T-helper 1 cell treated with Interleukin-12 subunit alpha and Interleukin-12 subunit beta and Interleukin-4 antibody, amounts not matched to agents 30 μg/mL and 1 μg/mL, for 36 hours (primary cell): ENCODE data around the gene BNIPL.

Source experiments
- H3K27ac Mint-ChIP-seq: one replicate; pipeline ENCODE4 v1.8.0; 2021; ENCODE audit warnings: mild to moderate bottlenecking, mixed read lengths
- H3K27me3 Mint-ChIP-seq: one replicate; pipeline ENCODE4 v1.8.0; 2021; ENCODE audit warnings: low read depth, mixed read lengths
- H3K36me3 Mint-ChIP-seq: one replicate; pipeline ENCODE4 v1.8.0; 2021; ENCODE audit warnings: low read depth, mixed read lengths
- H3K4me1 Mint-ChIP-seq: one replicate; pipeline ENCODE4 v1.8.0; 2021; ENCODE audit warnings: low read depth, mixed read lengths
- H3K4me3 Mint-ChIP-seq: one replicate; pipeline ENCODE4 v1.8.0; 2021; ENCODE audit warnings: mild to moderate bottlenecking, moderate library complexity, mixed read lengths
- H3K9me3 Mint-ChIP-seq: one replicate; pipeline ENCODE4 v1.8.0; 2021; ENCODE audit warnings: mixed read lengths

The BNIPL gene

DNA sequence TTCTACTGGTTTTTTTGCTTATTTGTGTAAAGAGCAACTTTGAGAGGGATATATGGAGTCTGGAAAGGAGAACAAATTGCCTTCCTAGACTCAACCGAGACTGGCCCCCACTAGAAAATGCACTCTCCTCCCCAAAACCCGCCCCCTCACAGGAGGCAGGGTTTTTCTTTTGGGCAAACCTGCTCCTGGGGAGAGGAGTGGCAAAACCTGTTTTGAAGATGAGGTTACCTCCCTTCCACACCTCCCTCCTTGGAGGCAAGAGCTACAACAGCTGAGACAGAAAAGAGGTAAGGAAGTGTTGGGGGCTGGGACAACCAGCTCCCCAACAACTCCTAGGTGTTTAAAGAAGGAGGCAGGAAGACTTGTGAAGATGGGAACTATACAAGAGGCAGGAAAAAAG lies at the start of gene BNIPL:
Gene BNIPL, plus strand, starts transcription at position 231 of the 400 bp plus-strand sequence. Its CDS starts 140 bp downstream, at position 371.
- Mint-ChIP-seq H3K27ac (no peak within 1 kb of the TSS), H3K9me3 (no peaks in the 10 kb centered on the region), H3K27me3 (no peaks in the 10 kb centered on the region), H3K4me1 (no peaks in the 10 kb centered on the region), H3K4me3 (no peak within 1 kb of the TSS), H3K36me3 (peaks cover 21% of the 10 kb centered on the region)

DNA sequence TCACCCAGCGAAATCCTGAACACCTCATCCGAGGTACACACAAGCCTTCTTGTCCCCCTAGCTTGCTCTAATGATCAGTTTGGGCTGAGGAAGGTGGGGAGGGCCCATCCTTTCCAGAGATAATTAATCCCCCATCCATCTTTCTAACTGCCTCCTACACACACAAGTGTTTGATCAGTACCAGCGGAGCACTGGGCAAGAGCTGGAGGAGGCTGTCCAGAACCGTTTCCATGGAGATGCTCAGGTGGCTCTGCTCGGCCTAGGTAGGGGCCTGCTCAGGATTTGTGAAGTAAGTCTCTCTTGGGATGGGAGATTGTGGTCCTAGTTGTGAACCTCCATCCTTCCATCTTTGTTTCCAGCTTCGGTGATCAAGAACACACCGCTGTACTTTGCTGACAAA lies 48.5 kb upstream of the BNIPL start:
- Mint-ChIP-seq H3K9me3 (no peaks in the 10 kb centered on the region), H3K4me3 (no peak overlapping the region), H3K27me3 (no peaks in the 10 kb centered on the region), H3K36me3 (no peaks in the 10 kb centered on the region), H3K4me1 (peaks cover 2% of the 10 kb centered on the region), H3K27ac (no peak overlapping the region)

GRCh38 chr1:150992626-150993025 lies 43.8 kb upstream of the BNIPL start:
- H3K27ac Mint-ChIP-seq, result no peak overlapping the region
- H3K27me3 Mint-ChIP-seq, result no peaks in the 10 kb centered on the region
- H3K36me3 Mint-ChIP-seq, result peaks cover 8% of the 10 kb centered on the region
- H3K9me3 Mint-ChIP-seq, result no peaks in the 10 kb centered on the region
- peaks cover 8% of the 10 kb centered on the region for H3K4me1 Mint-ChIP-seq
- no peak overlapping the region for H3K4me3 Mint-ChIP-seq

DNA sequence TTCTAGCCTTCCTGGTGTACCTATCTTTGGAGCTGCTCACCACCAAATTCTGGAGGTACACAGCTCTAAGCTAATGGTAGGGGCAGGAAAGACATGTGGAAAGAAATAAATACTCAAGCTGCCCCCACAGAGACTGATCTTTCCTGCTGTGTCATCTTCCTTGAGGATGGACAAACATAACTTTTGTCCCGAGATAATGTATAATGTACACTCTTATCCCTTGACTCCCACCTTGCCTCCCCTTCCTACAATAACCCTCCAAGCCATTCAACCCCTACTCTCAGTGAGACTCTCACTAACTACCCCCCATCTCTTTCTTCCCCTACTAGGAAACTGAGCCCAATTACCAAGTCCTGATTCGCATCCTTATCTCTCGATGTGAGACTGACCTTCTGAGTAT lies 42.1 kb upstream of the BNIPL start:
- peaks cover 8% of the 10 kb centered on the region for H3K36me3 Mint-ChIP-seq
- H3K4me3 Mint-ChIP-seq, result no peak overlapping the region
- no peaks in the 10 kb centered on the region for H3K9me3 Mint-ChIP-seq
- H3K27me3 Mint-ChIP-seq, result no peaks in the 10 kb centered on the region
- H3K4me1 Mint-ChIP-seq, result peaks cover 6% of the 10 kb centered on the region
- no peak overlapping the region for H3K27ac Mint-ChIP-seq

DNA sequence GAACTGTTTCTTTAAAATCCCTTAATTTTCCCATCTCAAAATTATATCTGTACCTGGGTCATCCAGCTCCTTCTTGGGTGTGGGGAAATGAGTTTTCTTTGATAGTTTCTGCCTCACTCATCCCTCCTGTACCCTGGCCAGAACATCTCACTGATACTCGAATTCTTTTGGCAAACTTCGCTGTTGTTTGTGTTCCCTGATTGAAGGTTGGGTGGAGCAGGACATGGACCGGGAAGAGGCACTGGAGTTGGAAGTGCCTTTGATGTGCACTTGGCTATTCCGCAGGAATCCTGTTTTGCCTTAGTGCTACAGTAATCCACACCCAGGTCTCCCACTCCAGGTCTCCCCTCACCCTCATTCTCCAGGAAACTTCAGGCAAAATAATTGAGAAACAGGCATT lies 40.9 kb upstream of the BNIPL start:
- Mint-ChIP-seq H3K27ac (no peak overlapping the region), H3K36me3 (peaks cover 12% of the 10 kb centered on the region), H3K4me1 (peaks cover 6% of the 10 kb centered on the region), H3K4me3 (no peak overlapping the region), H3K27me3 (no peaks in the 10 kb centered on the region), H3K9me3 (no peaks in the 10 kb centered on the region)

- no peaks in the 10 kb centered on the region for H3K9me3 Mint-ChIP-seq
- peak overlapping the region; percentile 31 for H3K27ac Mint-ChIP-seq
- no peak overlapping the region for H3K4me3 Mint-ChIP-seq
- H3K4me1 Mint-ChIP-seq, result peaks cover 10% of the 10 kb centered on the region
- peaks cover 16% of the 10 kb centered on the region for H3K36me3 Mint-ChIP-seq
- H3K27me3 Mint-ChIP-seq, result no peaks in the 10 kb centered on the region
Measured at GRCh38 chr1:150995896-150996295, 40.5 kb upstream of the BNIPL start.

DNA sequence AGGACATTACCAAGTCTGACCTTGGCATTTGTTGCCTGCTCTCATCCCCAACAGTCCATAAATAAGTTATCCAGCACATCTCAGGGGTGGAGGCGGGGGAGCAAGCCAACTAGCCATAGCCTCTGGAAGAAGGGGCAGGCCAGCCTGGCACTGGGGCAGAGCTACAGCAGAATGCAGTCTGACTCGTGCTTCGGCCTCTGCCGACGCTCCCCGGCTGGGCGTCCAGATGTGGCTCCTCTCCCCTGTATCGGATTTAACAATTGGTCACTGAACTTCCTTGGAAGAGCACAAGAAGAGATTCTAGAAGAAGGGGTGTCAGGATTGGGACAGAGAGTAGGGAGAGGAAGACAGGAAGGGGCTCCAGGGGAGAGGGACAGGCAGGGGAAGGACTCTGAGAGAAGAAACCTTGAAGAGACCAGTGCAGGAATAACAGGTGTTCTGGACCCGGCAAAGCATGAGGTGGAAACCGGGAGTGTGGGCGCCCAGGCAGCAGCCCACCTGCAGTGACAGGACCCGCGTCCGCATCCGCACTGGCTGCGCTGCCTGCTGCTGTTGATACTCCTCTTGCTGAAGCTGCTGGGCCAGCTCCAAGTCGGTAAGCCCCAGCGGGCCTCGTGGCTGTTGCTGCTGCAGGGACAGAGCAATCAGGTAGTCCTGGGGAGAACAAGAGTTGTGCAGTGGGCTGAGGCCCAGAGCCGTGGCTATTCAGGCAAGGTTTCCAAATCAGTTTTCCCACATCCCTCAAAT lies 39.1 kb upstream of the BNIPL start:
- H3K4me3 Mint-ChIP-seq, result no peak overlapping the region
- no peaks in the 10 kb centered on the region for H3K9me3 Mint-ChIP-seq
- peak overlapping the region; percentile 36 for H3K27ac Mint-ChIP-seq
- H3K4me1 Mint-ChIP-seq, result peaks cover 22% of the 10 kb centered on the region
- no peaks in the 10 kb centered on the region for H3K27me3 Mint-ChIP-seq
- H3K36me3 Mint-ChIP-seq, result peaks cover 29% of the 10 kb centered on the region

DNA sequence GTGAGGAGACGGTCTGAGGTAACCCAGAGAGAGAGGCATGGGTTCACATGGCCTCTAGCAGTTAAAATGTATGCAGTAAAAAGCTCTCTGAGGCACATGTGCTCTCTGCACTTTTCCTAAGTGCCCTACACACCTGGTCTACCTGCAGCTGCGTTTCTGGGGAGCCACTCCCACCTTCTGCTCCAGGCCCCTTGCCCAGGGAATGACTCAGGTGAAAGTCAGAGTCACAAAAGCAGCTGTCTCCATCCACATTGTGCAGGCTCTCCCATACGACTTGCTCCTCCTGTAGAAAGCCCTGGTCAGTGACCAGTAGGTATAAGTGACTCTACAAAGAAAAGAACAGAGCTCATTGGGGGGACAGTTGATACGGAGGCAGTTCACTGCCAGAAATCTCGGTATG lies 38.4 kb upstream of the BNIPL start:
- H3K4me1 Mint-ChIP-seq, result peaks cover 28% of the 10 kb centered on the region
- no peaks in the 10 kb centered on the region for H3K9me3 Mint-ChIP-seq
- no peaks in the 10 kb centered on the region for H3K27me3 Mint-ChIP-seq
- no peak overlapping the region for H3K4me3 Mint-ChIP-seq
- H3K36me3 Mint-ChIP-seq, result peaks cover 29% of the 10 kb centered on the region
- no peak overlapping the region for H3K27ac Mint-ChIP-seq

DNA sequence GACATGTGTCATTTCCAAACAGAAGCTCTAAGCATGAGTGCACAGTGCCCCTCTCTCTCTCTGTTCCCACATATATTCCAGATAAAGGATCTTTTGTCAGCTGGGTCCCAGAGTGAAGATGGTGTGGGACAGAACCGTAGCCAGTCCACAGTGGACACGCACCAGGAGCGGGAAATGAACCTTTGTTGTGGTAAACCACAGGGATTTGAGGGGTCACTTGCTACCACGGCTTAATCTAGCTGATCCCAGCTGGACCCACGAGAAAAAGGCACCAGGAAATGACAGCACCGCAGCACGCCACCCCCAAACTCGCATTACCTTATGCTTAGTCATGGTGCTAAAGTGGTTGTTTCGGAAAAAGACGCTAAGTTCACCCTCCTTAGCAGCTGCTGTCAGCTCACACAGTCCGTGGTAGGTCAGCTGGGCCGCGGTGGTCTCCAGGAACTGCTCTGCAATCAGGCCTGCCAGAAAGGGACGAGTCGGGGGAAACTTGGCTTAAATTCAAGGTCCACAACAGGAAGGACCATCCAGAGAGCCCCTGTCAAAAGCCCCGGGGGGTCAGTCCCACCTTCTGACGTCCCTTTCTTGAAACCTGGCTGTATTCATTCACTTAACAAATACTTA lies 37.2 kb upstream of the BNIPL start:
- peaks cover 34% of the 10 kb centered on the region for H3K4me1 Mint-ChIP-seq
- H3K36me3 Mint-ChIP-seq, result peaks cover 29% of the 10 kb centered on the region
- no peaks in the 10 kb centered on the region for H3K9me3 Mint-ChIP-seq
- no peak overlapping the region for H3K27ac Mint-ChIP-seq
- no peak overlapping the region for H3K4me3 Mint-ChIP-seq
- no peaks in the 10 kb centered on the region for H3K27me3 Mint-ChIP-seq

DNA sequence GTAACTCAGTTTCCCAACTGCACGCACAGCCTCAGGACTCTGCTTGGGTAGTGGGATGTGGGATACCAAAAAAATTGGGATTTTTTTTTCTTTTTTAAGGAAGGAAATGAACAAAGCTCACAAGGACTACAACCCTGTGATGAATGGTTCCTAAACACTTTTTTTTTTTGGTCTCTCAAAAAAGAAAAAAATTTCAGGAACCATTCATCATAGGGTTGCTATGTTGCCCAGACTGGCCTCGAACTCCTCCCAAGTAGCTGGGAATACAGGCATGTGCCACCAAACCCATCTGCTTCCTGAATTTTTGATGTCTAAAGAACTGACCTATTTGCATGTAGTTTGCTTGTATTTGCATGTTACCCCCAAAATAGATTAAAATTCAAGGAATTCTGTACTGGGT lies 36.5 kb upstream of the BNIPL start:
- Mint-ChIP-seq H3K27me3 (no peaks in the 10 kb centered on the region), H3K4me1 (peaks cover 38% of the 10 kb centered on the region), H3K4me3 (no peak overlapping the region), H3K9me3 (no peaks in the 10 kb centered on the region), H3K36me3 (peaks cover 29% of the 10 kb centered on the region), H3K27ac (no peak overlapping the region)

DNA sequence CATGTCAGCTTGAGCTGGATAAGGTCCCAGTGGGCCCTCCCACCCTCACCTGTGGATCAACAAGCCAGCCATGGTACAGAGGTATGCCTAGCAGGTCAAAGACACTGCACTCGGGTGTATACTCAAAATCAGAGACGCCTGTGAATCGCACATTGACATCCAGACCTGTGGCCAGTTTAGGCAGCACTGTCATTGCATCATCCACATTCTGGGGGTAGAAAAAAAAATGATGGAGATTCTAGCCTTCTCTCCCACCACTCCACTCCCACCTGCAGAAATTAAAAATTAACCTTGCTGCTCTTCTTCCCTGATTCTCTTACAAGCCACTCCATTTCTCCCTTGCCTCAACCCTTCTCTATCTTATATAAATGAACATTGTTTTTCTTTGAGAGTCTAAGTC lies 36.0 kb upstream of the BNIPL start:
- no peaks in the 10 kb centered on the region for H3K27me3 Mint-ChIP-seq
- H3K9me3 Mint-ChIP-seq, result no peaks in the 10 kb centered on the region
- peak overlapping the region; percentile 45 for H3K27ac Mint-ChIP-seq
- no peak overlapping the region for H3K4me3 Mint-ChIP-seq
- H3K36me3 Mint-ChIP-seq, result peaks cover 29% of the 10 kb centered on the region
- H3K4me1 Mint-ChIP-seq, result peaks cover 41% of the 10 kb centered on the region

DNA sequence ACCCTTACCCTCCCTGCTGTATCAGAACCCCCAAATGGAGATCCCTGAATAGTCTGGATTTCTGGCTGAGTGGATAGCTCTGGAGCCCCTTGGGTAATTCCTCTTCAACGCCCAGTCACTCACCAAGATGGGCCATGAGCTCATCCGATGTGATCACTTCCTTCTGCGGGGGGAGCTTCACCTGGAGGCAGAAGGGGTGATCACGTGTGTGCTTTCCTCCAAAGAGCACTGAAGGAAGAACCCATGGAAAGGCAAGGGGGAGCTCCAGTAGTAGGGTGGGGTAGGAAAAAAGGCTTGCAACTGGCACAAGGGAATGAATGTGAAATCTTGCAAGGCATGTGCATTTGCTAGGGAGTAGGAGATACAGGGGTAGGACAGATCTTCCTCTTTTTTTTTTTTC lies 34.8 kb upstream of the BNIPL start:
- Mint-ChIP-seq H3K36me3 (peaks cover 29% of the 10 kb centered on the region), H3K9me3 (no peaks in the 10 kb centered on the region), H3K27ac (no peak overlapping the region), H3K4me3 (peak overlapping the region; percentile 41), H3K27me3 (no peaks in the 10 kb centered on the region), H3K4me1 (peaks cover 44% of the 10 kb centered on the region)

DNA sequence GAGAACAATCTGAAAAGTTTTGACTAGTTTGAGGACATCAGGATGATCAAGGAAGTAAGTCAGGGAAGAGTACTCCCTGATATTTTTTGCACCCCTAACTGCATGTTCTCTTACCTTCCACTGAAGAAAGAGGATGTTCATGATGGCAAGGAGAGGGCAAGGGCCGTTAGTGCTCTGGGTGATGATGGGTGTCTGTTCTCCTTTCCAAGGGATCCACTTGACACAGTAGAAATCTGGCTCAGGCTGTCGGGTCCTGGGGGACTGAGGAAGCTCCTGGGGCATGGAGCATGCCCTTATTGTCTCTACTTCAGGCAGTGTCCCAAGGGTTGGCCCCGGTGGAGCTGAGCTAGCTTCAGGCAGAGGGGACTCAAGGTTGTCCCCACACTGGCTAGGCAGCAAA lies 34.3 kb upstream of the BNIPL start:
- H3K36me3 Mint-ChIP-seq, result peaks cover 24% of the 10 kb centered on the region
- no peaks in the 10 kb centered on the region for H3K9me3 Mint-ChIP-seq
- no peaks in the 10 kb centered on the region for H3K27me3 Mint-ChIP-seq
- H3K4me3 Mint-ChIP-seq, result peak overlapping the region; percentile 41
- no peak overlapping the region for H3K27ac Mint-ChIP-seq
- peaks cover 48% of the 10 kb centered on the region for H3K4me1 Mint-ChIP-seq

- Mint-ChIP-seq H3K9me3 (no peaks in the 10 kb centered on the region), H3K36me3 (peaks cover 21% of the 10 kb centered on the region), H3K4me1 (peaks cover 53% of the 10 kb centered on the region), H3K4me3 (peak overlapping the region; percentile 57), H3K27ac (peak overlapping the region; percentile 66), H3K27me3 (no peaks in the 10 kb centered on the region)
Measured at GRCh38 chr1:151002611-151003010, 33.8 kb upstream of the BNIPL start.

GRCh38 chr1:151003180-151003579 lies 33.2 kb upstream of the BNIPL start:
- H3K27ac Mint-ChIP-seq, result peak overlapping the region; percentile 66
- H3K4me3 Mint-ChIP-seq, result peak overlapping the region; percentile 57
- peaks cover 21% of the 10 kb centered on the region for H3K36me3 Mint-ChIP-seq
- no peaks in the 10 kb centered on the region for H3K27me3 Mint-ChIP-seq
- H3K4me1 Mint-ChIP-seq, result peaks cover 59% of the 10 kb centered on the region
- H3K9me3 Mint-ChIP-seq, result no peaks in the 10 kb centered on the region
